Calu3 (cell line): ENCODE data around the gene RASSF7. TPM values are rescaled to one million over a fixed set of nuclear protein-coding genes. Genes with fewer than 3 reads are reported as not detected.

Source experiments
- Bru-seq: library from RNA; stranded (reverse); fragments of 400-500 nt; gene quantifications from one replicate; lab custom pipeline; 2021; lab: Mats Ljungman, UMichigan
- BruChase-seq, 2 experiments: library from RNA; stranded (reverse); fragments of 400-500 nt; gene quantifications; one replicate each; lab custom pipeline; 2021; lab: Mats Ljungman, UMichigan
- BruUV-seq: library from RNA; stranded (reverse); fragments of 400-500 nt; replicated peaks from 2 replicates; lab custom pipeline; 2021; lab: Mats Ljungman, UMichigan
- CTCF ChIA-PET: fragments of 300-600 bp; sonication (Branson Sonifier 250); formaldehyde crosslinking; loops from one replicate; lab custom pipeline; 2022; ENCODE audit warnings: antibody characterized with exemption; lab: Charles Lee
- DNase-seq: peaks from one replicate; pipeline ENCODE4 v3.0.0; 2022
- H3K27ac Mint-ChIP-seq: one replicate; pipeline ENCODE4 v1.8.0; 2022; ENCODE audit warnings: mixed read lengths; ENCODE audit not compliant: unreplicated experiment
- H3K27me3 Mint-ChIP-seq: one replicate; pipeline ENCODE4 v1.8.0; 2022; ENCODE audit warnings: mixed read lengths; ENCODE audit not compliant: unreplicated experiment
- H3K36me3 Mint-ChIP-seq: one replicate; pipeline ENCODE4 v1.8.0; 2022; ENCODE audit warnings: mild to moderate bottlenecking, moderate library complexity, mixed read lengths; ENCODE audit not compliant: insufficient read depth, unreplicated experiment
- H3K4me1 Mint-ChIP-seq: one replicate; pipeline ENCODE4 v1.8.0; 2022; ENCODE audit warnings: mild to moderate bottlenecking, low read depth, mixed read lengths; ENCODE audit not compliant: unreplicated experiment
- H3K4me3 Mint-ChIP-seq: one replicate; pipeline ENCODE4 v1.8.0; 2022; ENCODE audit warnings: mild to moderate bottlenecking, low read depth, moderate library complexity, mixed read lengths; ENCODE audit not compliant: unreplicated experiment
- H3K9me3 Mint-ChIP-seq: one replicate; pipeline ENCODE4 v1.8.0; 2022; ENCODE audit warnings: low read depth, mixed read lengths; ENCODE audit not compliant: unreplicated experiment
- CTCF ChIP-seq: fragments of 200-600 bp; IDR thresholded peaks from one replicate; pipeline ENCODE4 v1.8.0; 2022; ENCODE audit warnings: antibody characterized with exemption; ENCODE audit not compliant: unreplicated experiment
- intact Hi-C: fragments of 100-400 bp; cut with micrococcal nuclease; formaldehyde crosslinking; loops from one replicate; pipeline ENCODE4 v1.10.0; 2022; ENCODE audit not compliant: unreplicated experiment
- long read RNA-seq: library from polyadenylated mRNA; stranded (forward); transcript quantifications from one replicate; pipeline ENCODE4 v2.0.0, GENCODE V29; 2022
- total RNA-seq: library from RNA; stranded (reverse); gene quantifications from 2 replicates; pipeline ENCODE4 v1.2.3, GENCODE V29; 2022

The RASSF7 gene, protein sequence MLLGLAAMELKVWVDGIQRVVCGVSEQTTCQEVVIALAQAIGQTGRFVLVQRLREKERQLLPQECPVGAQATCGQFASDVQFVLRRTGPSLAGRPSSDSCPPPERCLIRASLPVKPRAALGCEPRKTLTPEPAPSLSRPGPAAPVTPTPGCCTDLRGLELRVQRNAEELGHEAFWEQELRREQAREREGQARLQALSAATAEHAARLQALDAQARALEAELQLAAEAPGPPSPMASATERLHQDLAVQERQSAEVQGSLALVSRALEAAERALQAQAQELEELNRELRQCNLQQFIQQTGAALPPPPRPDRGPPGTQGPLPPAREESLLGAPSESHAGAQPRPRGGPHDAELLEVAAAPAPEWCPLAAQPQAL
- 93.3 and 100 TPM in 2 replicates for total RNA-seq
- percentile 65 among the genes with signal in this experiment for Bru-seq, nascent RNA
- percentile 83 among the genes with signal in this experiment for BruChase-seq, experiment 1, labeled RNA remaining after a 6-hour chase
- BruChase-seq, experiment 2, labeled RNA remaining after a 2-hour chase: percentile 88 among the genes with signal in this experiment
- long read RNA-seq, transcript RASSF7-201 (4 exons, 1,731 nt): major isoform, 177 of 370 reads
- long read RNA-seq, transcript RASSF7-202 (6 exons, 1,928 nt): minor isoform, 11 of 370 reads
- long read RNA-seq, partial matches to known transcripts: 77 of 370 reads
- long read RNA-seq, other reads (novel, unspliced or antisense): 103 of 370 reads

DNA sequence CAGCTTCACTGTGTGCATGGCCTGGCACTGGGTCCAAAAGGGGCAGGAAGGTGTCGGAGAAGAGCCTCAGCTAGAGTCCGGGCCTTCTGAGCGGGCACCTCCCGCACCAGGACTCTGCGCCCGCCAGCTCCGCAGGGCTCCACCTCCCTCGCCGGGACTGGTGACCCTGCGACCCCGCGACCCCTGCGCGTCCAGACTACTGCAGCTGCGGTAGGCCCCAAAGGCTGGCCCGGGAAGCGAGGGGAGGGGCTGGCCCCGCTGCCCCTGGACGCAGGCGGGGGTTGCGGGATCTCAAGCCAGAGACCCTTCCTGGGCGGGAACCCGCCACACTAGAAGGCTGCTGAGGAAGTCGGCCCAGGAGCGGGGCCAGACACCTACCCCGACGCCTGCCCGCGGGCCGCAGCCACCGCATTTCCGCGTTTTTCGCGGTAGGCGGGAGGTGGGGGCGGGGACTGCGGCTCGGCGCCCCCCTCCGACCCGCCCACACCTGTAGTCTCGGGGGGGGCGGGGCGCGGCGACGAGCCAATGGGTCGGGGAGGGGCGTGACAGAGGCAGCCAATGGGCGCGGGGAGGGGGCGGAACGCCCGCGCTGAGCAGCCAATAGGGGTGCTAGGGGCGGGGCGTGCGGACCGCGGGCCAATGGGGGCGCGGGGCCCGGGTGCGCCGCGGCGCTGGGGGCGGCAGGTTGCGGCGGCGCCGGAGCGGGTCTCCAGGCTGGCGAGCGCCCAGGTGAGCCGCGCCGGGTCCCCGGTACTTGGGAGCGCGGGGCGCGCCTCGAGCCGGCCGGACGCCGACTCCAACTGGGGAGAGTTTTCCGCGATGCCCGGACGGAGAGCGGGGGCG, at the start of gene RASSF7, which contains the start of gene LMNTD2:
TSS of gene RASSF7 (plus strand) at position 666 of the 843 bp plus-strand sequence. CDS start 799 bp downstream, outside the sequence.
TSS of gene LMNTD2 (minus strand) at position 434 of the 843 bp plus-strand sequence. CDS start at position 412, 22 bp downstream.
- BruUV-seq: TSS peak; percentile 65
- peak; percentile 97 for DNase-seq
- Mint-ChIP-seq H3K9me3 (no peaks in the 10 kb centered on the region), H3K36me3 (peaks cover 82% of the 10 kb centered on the region), H3K27ac (peak within 1 kb of the TSS; percentile 88), H3K4me1 (no peaks in the 10 kb centered on the region), H3K27me3 (no peaks in the 10 kb centered on the region), H3K4me3 (peak within 1 kb of the TSS; percentile 90)
- no peak for TF ChIP-seq CTCF
- intact Hi-C loops: loop anchor here (10.0 kb wide), 1 partner anchor 144 kb away; the partner anchor contains the start of gene EPS8L2
- CTCF ChIA-PET: no interaction called here

DNA sequence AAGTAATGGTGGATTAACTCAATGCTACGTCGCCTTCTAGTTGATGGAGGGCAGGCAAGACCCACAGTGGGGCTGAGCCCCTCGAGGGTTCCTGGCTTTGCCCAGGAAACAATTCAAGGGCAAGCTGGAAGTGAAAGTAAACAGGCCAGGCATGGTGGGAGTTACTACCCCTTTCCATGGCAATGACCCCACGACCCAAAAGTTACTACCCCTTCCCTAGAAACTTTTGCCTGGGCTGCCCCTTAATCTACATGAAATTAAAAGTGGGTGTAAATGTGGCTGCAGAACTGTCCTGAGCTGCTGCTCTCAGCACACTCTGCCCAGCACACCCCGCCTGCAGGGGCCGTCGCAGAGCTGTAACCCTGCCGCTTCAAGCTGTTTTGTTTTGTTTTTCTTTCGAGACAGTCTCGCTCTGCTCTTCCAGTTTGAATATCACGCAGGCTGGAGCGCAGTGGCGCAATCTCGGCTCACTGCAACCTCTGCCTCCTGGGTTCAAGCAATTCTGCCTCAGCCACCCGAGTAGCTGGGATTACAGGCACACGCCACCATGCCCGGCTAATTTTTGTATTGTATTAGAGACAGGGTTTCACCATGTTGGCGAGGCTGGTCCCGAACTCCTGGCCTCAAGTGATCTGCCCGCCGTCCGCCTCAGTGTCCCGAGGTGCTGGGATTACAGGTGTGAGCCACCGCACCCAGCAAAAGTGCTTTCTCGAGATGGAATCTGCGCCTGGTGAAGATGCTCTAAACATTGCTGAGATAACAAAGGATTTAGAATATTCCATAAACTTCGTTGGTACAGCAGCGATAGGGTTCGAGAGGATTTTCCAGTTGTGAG, 47.8 kb upstream of the RASSF7 start:
- Mint-ChIP-seq H3K27me3 (no peaks in the 10 kb centered on the region), H3K9me3 (no peaks in the 10 kb centered on the region), H3K36me3 (peaks cover 20% of the 10 kb centered on the region), H3K27ac (no peak overlapping the region), H3K4me1 (no peaks in the 10 kb centered on the region), H3K4me3 (no peak overlapping the region)
- intact Hi-C loops: loop anchor here (10.0 kb wide), 1 partner anchor 308 kb away; the partner anchor contains the start of genes BET1L and RIC8A
- TF ChIP-seq CTCF: no peak
- no peak for DNase-seq
- no TSS peak for BruUV-seq
- CTCF ChIA-PET: interaction anchor here (0.7 kb wide), 1 partner anchor 252 kb away, joined by 4 read pairs; no protein-coding TSS in a partner anchor

- no peaks in the 10 kb centered on the region for H3K9me3 Mint-ChIP-seq
- no TSS peak for BruUV-seq
- CTCF ChIA-PET: no interaction called here
- H3K36me3 Mint-ChIP-seq: peaks cover 27% of the 10 kb centered on the region
- DNase-seq: no peak
- no peak overlapping the region for H3K4me3 Mint-ChIP-seq
- no peak overlapping the region for H3K27ac Mint-ChIP-seq
- H3K4me1 Mint-ChIP-seq: no peaks in the 10 kb centered on the region
- no peaks in the 10 kb centered on the region for H3K27me3 Mint-ChIP-seq
- intact Hi-C loops: loop anchor here (5.0 to 10.0 kb wide), 2 partner anchors 157 to 310 kb away; partner anchors contain the start of genes BET1L and RIC8A
- TF ChIP-seq CTCF: no peak
Measured at GRCh38 chr11:514606-515005, 46.2 kb upstream of the RASSF7 start.
